Measurements from ENCODE around the gene AGBL4.

The AGBL4 gene

DNA sequence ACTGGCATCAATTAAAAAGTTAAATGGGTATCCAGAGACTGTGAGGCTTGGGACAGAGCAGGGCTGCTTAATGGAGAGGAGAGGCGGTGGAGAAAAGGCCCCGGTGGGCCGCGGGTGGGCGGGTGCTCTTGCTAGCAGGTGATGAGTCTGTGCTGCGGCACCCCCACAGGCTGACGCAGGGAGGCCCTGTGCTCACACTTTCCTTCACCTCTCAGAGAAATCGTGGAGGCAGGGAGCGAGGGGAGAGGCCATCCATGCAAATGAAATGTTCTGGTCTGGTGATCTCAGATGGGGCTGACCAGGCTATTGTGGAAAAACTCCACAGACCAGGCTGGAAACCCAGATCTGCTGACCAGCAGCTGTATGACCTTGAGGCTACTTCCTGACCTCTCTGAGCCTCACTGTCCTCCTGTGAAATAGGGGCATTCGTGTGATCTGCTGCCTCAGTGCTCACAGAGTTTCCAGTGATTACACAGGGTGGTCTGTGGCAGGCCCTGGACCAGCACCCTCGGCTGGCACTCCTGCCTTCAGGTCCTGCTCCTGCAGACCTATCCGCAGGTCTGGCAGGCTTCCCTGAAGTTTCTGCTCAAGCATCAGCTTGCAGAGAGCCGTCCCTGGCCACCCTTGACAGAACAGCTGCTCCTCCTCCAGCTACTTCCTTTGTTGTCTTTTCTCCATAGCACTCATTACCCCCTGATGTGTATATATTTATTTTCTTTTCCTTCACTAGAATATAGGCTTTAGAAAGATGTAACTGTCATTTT lies 1336.3 kb downstream of the AGBL4 start:
- TF ChIP-seq FOXM1 (IDR thresholded peaks at IDR 0.05; ENCODE audit: borderline replicate concordance, low read depth) = no peak
- no peak for TF ChIP-seq TAF1 (IDR thresholded peaks at IDR 0.05; ENCODE audit: low read depth)
- no peak for TF ChIP-seq YY1 (IDR thresholded peaks at IDR 0.05; ENCODE audit: low read depth)
- no peak for TF ChIP-seq EGR1 (IDR thresholded peaks at IDR 0.05)
- TF ChIP-seq MAX (IDR thresholded peaks at IDR 0.05) = no peak
- no peak for TF ChIP-seq USF1 (IDR thresholded peaks at IDR 0.05)

GRCh38 chr1:48686159-48686558 lies 1337.6 kb downstream of the AGBL4 start:
- TF ChIP-seq TCF12 (IDR thresholded peaks at IDR 0.05; ENCODE audit: low read depth) (no peak), MAX (IDR thresholded peaks at IDR 0.05) (no peak), YY1 (IDR thresholded peaks at IDR 0.05; ENCODE audit: low read depth) (no peak), REST (IDR thresholded peaks at IDR 0.05; ENCODE audit: low read depth) (no peak), ZBTB7A (IDR thresholded peaks at IDR 0.05; ENCODE audit: low read depth) (no peak), CEBPB (IDR thresholded peaks at IDR 0.05) (no peak), TEAD4 (IDR thresholded peaks at IDR 0.05) (no peak), USF1 (IDR thresholded peaks at IDR 0.05) (no peak), NFIC (IDR thresholded peaks at IDR 0.05) (no peak), EP300 (IDR thresholded peaks at IDR 0.05; ENCODE audit: borderline replicate concordance) (no peak), RAD21 (IDR thresholded peaks at IDR 0.05; ENCODE audit: low read depth) (no peak)

DNA sequence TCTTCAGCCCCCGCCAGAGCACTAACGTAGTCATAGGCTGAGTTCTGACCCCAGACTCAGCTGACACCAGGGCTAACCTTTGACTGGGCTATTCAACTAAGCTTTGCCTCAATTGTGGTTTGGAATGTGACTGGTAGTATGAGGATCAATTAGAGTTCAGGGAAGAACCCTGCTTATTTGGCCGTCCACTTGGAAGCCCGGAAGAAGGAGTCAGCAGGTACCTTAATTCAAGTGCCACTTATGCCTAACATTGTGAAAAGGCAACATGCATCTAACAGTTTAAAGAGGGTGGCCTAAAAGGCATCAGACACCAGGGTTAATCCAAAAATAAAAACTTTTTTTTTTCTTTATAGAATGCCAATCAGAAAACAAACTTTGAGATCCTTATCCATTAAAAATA lies 1339.4 kb downstream of the AGBL4 start:
- TF ChIP-seq REST (IDR thresholded peaks at IDR 0.05; ENCODE audit: low read depth) (no peak), NFIC (IDR thresholded peaks at IDR 0.05) (no peak), MAX (IDR thresholded peaks at IDR 0.05) (no peak), TEAD4 (IDR thresholded peaks at IDR 0.05) (no peak), ZBTB7A (IDR thresholded peaks at IDR 0.05; ENCODE audit: low read depth) (no peak), USF1 (IDR thresholded peaks at IDR 0.05) (no peak), TAF1 (IDR thresholded peaks at IDR 0.05; ENCODE audit: low read depth) (no peak), RAD21 (IDR thresholded peaks at IDR 0.05; ENCODE audit: low read depth) (no peak), TCF12 (IDR thresholded peaks at IDR 0.05; ENCODE audit: low read depth) (no peak), CEBPB (IDR thresholded peaks at IDR 0.05) (no peak), FOXM1 (IDR thresholded peaks at IDR 0.05; ENCODE audit: borderline replicate concordance, low read depth) (no peak), CREB1 (IDR thresholded peaks at IDR 0.05; ENCODE audit: low read depth) (no peak), YY1 (IDR thresholded peaks at IDR 0.05; ENCODE audit: low read depth) (no peak), EP300 (IDR thresholded peaks at IDR 0.05; ENCODE audit: borderline replicate concordance) (no peak), EGR1 (IDR thresholded peaks at IDR 0.05) (no peak)

GRCh38 chr1:48683839-48684238 lies 1339.9 kb downstream of the AGBL4 start:
- no peak for TF ChIP-seq TEAD4 (IDR thresholded peaks at IDR 0.05)
- TF ChIP-seq REST (IDR thresholded peaks at IDR 0.05; ENCODE audit: low read depth) = no peak
- no peak for TF ChIP-seq MAX (IDR thresholded peaks at IDR 0.05)
- TF ChIP-seq EGR1 (IDR thresholded peaks at IDR 0.05) = no peak
- TF ChIP-seq TAF1 (IDR thresholded peaks at IDR 0.05; ENCODE audit: low read depth) = no peak
- no peak for TF ChIP-seq EP300 (IDR thresholded peaks at IDR 0.05; ENCODE audit: borderline replicate concordance)
- TF ChIP-seq RAD21 (IDR thresholded peaks at IDR 0.05; ENCODE audit: low read depth) = no peak
- no peak for TF ChIP-seq ZBTB7A (IDR thresholded peaks at IDR 0.05; ENCODE audit: low read depth)
- TF ChIP-seq CREB1 (IDR thresholded peaks at IDR 0.05; ENCODE audit: low read depth) = no peak
- no peak for TF ChIP-seq NFIC (IDR thresholded peaks at IDR 0.05)
- no peak for TF ChIP-seq USF1 (IDR thresholded peaks at IDR 0.05)
- TF ChIP-seq CEBPB (IDR thresholded peaks at IDR 0.05) = no peak
- no peak for TF ChIP-seq YY1 (IDR thresholded peaks at IDR 0.05; ENCODE audit: low read depth)
- TF ChIP-seq FOXM1 (IDR thresholded peaks at IDR 0.05; ENCODE audit: borderline replicate concordance, low read depth) = no peak
- TF ChIP-seq TCF12 (IDR thresholded peaks at IDR 0.05; ENCODE audit: low read depth) = no peak

Data from Ishikawa (cell line).